Neuronal stem cell (in vitro differentiated cells): Measurements from ENCODE around the gene SPNS2. TPM values are rescaled to one million over a fixed set of nuclear protein-coding genes. Genes with fewer than 3 reads are reported as not detected.
A peak's percentile ranks its signal among the peaks of the same experiment; 100 is the strongest.

Source experiments
- DNase-seq: peaks from one replicate; pipeline ENCODE4 v3.0.0-alpha.2; 2013; ENCODE audit warnings: low spot score
- H2AFZ ChIP-seq: one replicate; pipeline ENCODE4 v1.6.1; 2013; ENCODE audit warnings: mild to moderate bottlenecking, low read length, inconsistent platforms
- H2AK5ac ChIP-seq: 2 replicates; pipeline ENCODE4 v1.6.1; 2013; ENCODE audit warnings: low read depth, mild to moderate bottlenecking, inconsistent platforms, low read length, moderate library complexity, mixed read lengths
- H2BK120ac ChIP-seq: 2 replicates; pipeline ENCODE4 v1.6.1; 2013; ENCODE audit warnings: low read depth, mild to moderate bottlenecking, inconsistent platforms, low read length, moderate library complexity, mixed read lengths
- H2BK12ac ChIP-seq: one replicate; pipeline ENCODE4 v1.6.1; 2013; ENCODE audit warnings: low read length, inconsistent platforms
- H2BK15ac ChIP-seq: 2 replicates; pipeline ENCODE4 v1.6.1; 2013; ENCODE audit warnings: mild to moderate bottlenecking, low read length, inconsistent platforms, mixed read lengths
- H2BK5ac ChIP-seq: one replicate; pipeline ENCODE4 v1.6.1; 2013; ENCODE audit warnings: inconsistent platforms, mild to moderate bottlenecking, low read length, moderate library complexity
- H3K14ac ChIP-seq: one replicate; pipeline ENCODE4 v1.6.1; 2013; ENCODE audit warnings: low read length, inconsistent platforms
- H3K18ac ChIP-seq: 2 replicates; pipeline ENCODE4 v1.6.1; 2013; ENCODE audit warnings: low read length, inconsistent platforms
- H3K23ac ChIP-seq: 2 replicates; pipeline ENCODE4 v1.6.1; 2013; ENCODE audit warnings: low read depth, mild to moderate bottlenecking, mixed read lengths, low read length, inconsistent platforms; ENCODE audit not compliant: poor library complexity
- H3K27ac ChIP-seq: replicated peaks from 3 replicates; pipeline ENCODE4 v1.5.1; 2013; ENCODE audit warnings: low read length, inconsistent platforms
- H3K27me3 ChIP-seq, 3 experiments: 2 replicates each; pipeline ENCODE4 v1.6.1; 2013; ENCODE audit warnings: low read length in 3 of 3, mild to moderate bottlenecking in 2 of 3, inconsistent platforms in 1 of 3, low read depth in 1 of 3, mixed read lengths in 1 of 3, moderate library complexity in 1 of 3; ENCODE audit not compliant: control insufficient read depth in 3 of 3, insufficient read depth in 3 of 3
- H3K36me3 ChIP-seq, 2 donors: replicated peaks in 1 of 2; 2 replicates each; pipeline ENCODE4 v1.6.1; 2013; ENCODE audit warnings: low read length in 2 of 2; ENCODE audit not compliant: control insufficient read depth in 2 of 2, insufficient read depth in 2 of 2
- H3K4ac ChIP-seq: 2 replicates; pipeline ENCODE4 v1.6.1; 2013; ENCODE audit warnings: inconsistent platforms, mild to moderate bottlenecking, low read length, moderate library complexity
- H3K4me1 ChIP-seq, 2 donors: 1 replicate in 1 of 2; 2 replicates in 1 of 2; pipeline ENCODE4 v1.6.1; 2013; ENCODE audit warnings: low read length in 2 of 2, low read depth in 1 of 2; ENCODE audit not compliant: control insufficient read depth in 2 of 2, insufficient read depth in 1 of 2
- H3K4me2 ChIP-seq: one replicate; pipeline ENCODE4 v1.6.1; 2013; ENCODE audit warnings: mild to moderate bottlenecking, low read length, inconsistent platforms; ENCODE audit not compliant: insufficient read depth, poor library complexity, severe bottlenecking
- H3K4me3 ChIP-seq, 2 donors: 2 replicates each; pipeline ENCODE4 v1.5.1; 2013; ENCODE audit warnings: low read length in 2 of 2, mild to moderate bottlenecking in 2 of 2, inconsistent platforms in 1 of 2, moderate library complexity in 1 of 2
- H3K79me1 ChIP-seq: one replicate; pipeline ENCODE4 v1.6.1; 2013; ENCODE audit warnings: low read depth, mild to moderate bottlenecking, inconsistent platforms, low read length, moderate library complexity
- H3K9ac ChIP-seq: one replicate; pipeline ENCODE4 v1.6.1; 2013; ENCODE audit warnings: mild to moderate bottlenecking, low read depth, low read length, inconsistent platforms; ENCODE audit not compliant: poor library complexity
- H3K9me3 ChIP-seq, 2 donors: replicated peaks in 1 of 2; 2 replicates each; pipeline versions ENCODE3 to v1.6.1; 2013; ENCODE audit warnings: low read length in 2 of 2, mild to moderate bottlenecking in 2 of 2, inconsistent platforms in 1 of 2, low read depth in 1 of 2, mixed read lengths in 1 of 2, moderate library complexity in 1 of 2; ENCODE audit not compliant: control insufficient read depth in 2 of 2, insufficient read depth in 1 of 2
- H4K8ac ChIP-seq: one replicate; pipeline ENCODE4 v1.6.1; 2013; ENCODE audit warnings: low read depth, mild to moderate bottlenecking, inconsistent platforms, low read length, moderate library complexity
- H4K91ac ChIP-seq: one replicate; pipeline ENCODE4 v1.6.1; 2013; ENCODE audit warnings: low read length, low read depth, mild to moderate bottlenecking, inconsistent platforms; ENCODE audit not compliant: poor library complexity
- WGBS, 2 donors: extraction: QIAGEN DNeasy Blood & Tissue Kit; methylation state at CpG; one replicate each; pipeline ENCODE4 v1.1.7; 2013; ENCODE audit warnings: missing lambda C conversion rate in 2 of 2, mixed read lengths in 1 of 2; ENCODE audit not compliant: insufficient read length in 2 of 2, insufficient replicate concordance in 1 of 2; ENCODE audit errors: extremely low coverage in 2 of 2; 5-methylcytosine and 5-hydroxymethylcytosine counted together
- polyA plus RNA-seq, 2 experiments: library from polyadenylated mRNA; stranded (reverse); fragments of 200-250 nt; gene quantifications; one replicate each; pipeline ENCODE4 v1.2.3, GENCODE V29; 2013

The SPNS2 gene
- polyA plus RNA-seq (2013, experiment 1 of 2), result 0.54 TPM
- 0.58 TPM for polyA plus RNA-seq (2013, experiment 2 of 2)

DNA sequence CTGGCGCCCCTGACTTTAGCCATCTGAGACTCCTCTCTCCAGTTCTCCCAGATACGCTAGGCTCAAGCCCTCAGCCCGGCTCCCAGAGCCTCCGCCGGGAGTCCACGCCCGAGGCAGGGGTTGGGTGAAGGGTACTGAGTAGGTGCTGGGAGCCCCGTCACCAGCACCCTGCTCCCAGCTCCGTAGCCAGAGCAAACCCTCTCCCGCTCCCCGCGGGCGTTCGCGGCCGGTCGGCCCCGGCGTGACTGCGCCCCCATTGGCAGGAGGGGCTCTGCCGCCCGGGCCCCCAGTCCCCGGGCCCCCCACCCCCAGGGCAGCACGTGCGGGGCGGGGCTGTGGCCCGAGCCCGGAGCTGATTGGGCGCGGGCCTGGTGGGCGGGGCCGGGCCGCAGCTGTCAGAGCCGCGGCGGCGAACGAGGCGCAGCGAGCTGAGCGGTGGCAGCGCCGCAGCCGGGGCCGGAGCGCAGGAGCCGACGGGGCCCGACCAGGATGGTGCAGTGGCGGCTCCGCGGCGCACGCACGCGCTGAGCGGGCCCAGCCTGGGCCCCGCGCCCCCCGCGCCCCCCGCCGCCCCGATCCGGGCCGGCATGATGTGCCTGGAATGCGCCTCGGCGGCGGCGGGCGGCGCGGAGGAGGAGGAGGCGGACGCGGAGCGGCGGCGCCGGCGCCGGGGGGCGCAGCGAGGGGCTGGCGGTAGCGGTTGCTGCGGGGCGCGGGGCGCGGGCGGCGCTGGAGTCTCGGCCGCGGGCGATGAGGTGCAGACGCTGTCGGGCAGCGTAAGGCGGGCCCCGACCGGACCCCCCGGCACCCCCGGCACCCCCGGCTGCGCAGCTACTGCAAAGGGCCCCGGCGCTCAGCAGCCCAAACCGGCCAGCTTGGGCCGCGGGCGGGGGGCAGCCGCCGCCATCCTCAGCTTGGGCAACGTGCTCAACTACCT lies at the start of gene SPNS2:
Gene SPNS2, plus strand, starts transcription at position 421 of the 937 bp plus-strand sequence. Its CDS starts 167 bp downstream, at position 588.
- Histone ChIP-seq H2BK15ac (peak within 1 kb of the TSS; percentile 38), H3K9me3 (no peaks in the 10 kb centered on the region), H3K27me3 (peaks cover 11 to 65% (median 45%) of the 10 kb centered on the region in 3 experiments), H3K79me1 (no peaks in the 10 kb centered on the region), H4K8ac (no peak within 1 kb of the TSS), H3K36me3 (no peaks in the 10 kb centered on the region), H3K23ac (peak within 1 kb of the TSS; percentile 37), H2BK12ac (peak within 1 kb of the TSS; percentile 53), H3K9ac (peak within 1 kb of the TSS; percentile 86), H3K4me1 (peaks cover 2 to 18% of the 10 kb centered on the region in 2 donors), H3K4me3 (peak within 1 kb of the TSS; percentile 9 to 68), H3K4me2 (peak within 1 kb of the TSS; percentile 69), H3K4ac (no peak within 1 kb of the TSS), H4K91ac (no peak within 1 kb of the TSS), H3K18ac (peak within 1 kb of the TSS; percentile 80), H2BK120ac (no peak within 1 kb of the TSS), H2BK5ac (no peak within 1 kb of the TSS), H3K27ac (no peak within 1 kb of the TSS), H2AK5ac (peak within 1 kb of the TSS; percentile 68), H2AFZ (peak within 1 kb of the TSS; percentile 53), H3K14ac (no peak within 1 kb of the TSS)
- WGBS, 2 donors, result no CpG with 5 or more reads among the region's 117 CpGs
- DNase-seq, result peak; percentile 64

- H3K18ac ChIP-seq, result no peak overlapping the region
- DNase-seq, result no peak
- no CpG with 5 or more reads among the region's 11 CpGs for WGBS, 2 donors
Observed at GRCh38 chr17:4449736-4450135, 48.9 kb upstream of the SPNS2 start.

DNA sequence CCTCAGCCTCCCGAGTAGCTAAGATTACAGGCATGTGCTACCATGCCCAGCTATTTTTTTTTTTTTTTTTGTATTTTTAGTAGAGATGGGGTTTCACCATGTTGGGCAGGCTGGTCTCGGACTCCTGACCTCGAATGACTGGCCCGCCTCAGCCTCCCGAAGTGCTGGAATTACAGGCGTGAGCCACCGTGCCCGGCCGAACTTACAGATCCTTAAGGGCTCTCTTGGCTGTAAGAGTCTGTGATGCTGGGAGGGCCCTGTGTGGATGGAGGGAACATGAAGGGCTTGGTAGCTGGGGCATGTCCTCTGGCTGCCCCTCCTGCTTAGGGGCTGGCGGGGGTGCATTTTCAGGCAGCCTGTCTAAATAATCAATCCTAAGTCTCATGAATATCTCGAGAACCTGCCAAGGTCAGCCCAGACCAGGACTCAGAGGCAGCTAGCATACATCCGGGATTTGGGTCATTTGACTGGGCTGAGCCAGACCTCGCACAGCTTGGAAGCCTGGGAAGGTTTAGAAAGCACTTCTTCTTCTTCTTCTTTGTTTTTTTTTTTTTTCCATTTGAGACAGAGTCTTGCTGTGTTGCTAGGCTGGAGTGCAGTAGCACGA lies 47.9 kb upstream of the SPNS2 start:
- no peaks in the 10 kb centered on the region for H3K79me1 ChIP-seq
- no peaks in the 10 kb centered on the region for H3K36me3 ChIP-seq
- no peak overlapping the region for H2BK120ac ChIP-seq
- no peak overlapping the region for H2BK15ac ChIP-seq
- H3K27me3 ChIP-seq, result peaks cover 0 to 18% (median 0%) of the 10 kb centered on the region in 3 experiments
- H3K4ac ChIP-seq, result no peak overlapping the region
- H2BK5ac ChIP-seq, result no peak overlapping the region
- no peak overlapping the region for H4K91ac ChIP-seq
- H3K27ac ChIP-seq, result no peak overlapping the region
- H3K14ac ChIP-seq, result no peak overlapping the region
- no peak overlapping the region for H3K18ac ChIP-seq
- no peaks in the 10 kb centered on the region for H3K9me3 ChIP-seq
- no peak overlapping the region for H2BK12ac ChIP-seq
- H2AK5ac ChIP-seq, result no peak overlapping the region
- H3K4me3 ChIP-seq, result no peak overlapping the region
- no peak overlapping the region for H3K4me2 ChIP-seq
- H2AFZ ChIP-seq, result no peak overlapping the region
- peak overlapping the region; percentile 31 for H4K8ac ChIP-seq
- DNase-seq, result no peak
- no peak overlapping the region for H3K23ac ChIP-seq
- H3K9ac ChIP-seq, result no peak overlapping the region
- no peaks in the 10 kb centered on the region for H3K4me1 ChIP-seq
- no CpG with 5 or more reads among the region's 14 CpGs for WGBS, 2 donors

More at GRCh38 chr17:4449736-4450135, 48.9 kb upstream of the SPNS2 start:
- no peak overlapping the region for H3K4ac ChIP-seq
- H2BK12ac ChIP-seq, result no peak overlapping the region
- H3K4me3 ChIP-seq, result no peak overlapping the region
- peak overlapping the region; percentile 45 for H2AK5ac ChIP-seq
- no peak overlapping the region for H3K27ac ChIP-seq
- no peak overlapping the region for H3K9ac ChIP-seq
- no peak overlapping the region for H4K8ac ChIP-seq
- no peak overlapping the region for H2AFZ ChIP-seq
- H3K27me3 ChIP-seq, result peaks cover 0 to 22% (median 0%) of the 10 kb centered on the region in 3 experiments
- no peak overlapping the region for H4K91ac ChIP-seq
- no peaks in the 10 kb centered on the region for H3K9me3 ChIP-seq
- H2BK5ac ChIP-seq, result no peak overlapping the region
- no peaks in the 10 kb centered on the region for H3K79me1 ChIP-seq
- H3K14ac ChIP-seq, result no peak overlapping the region
- no peaks in the 10 kb centered on the region for H3K36me3 ChIP-seq
- H3K4me2 ChIP-seq, result no peak overlapping the region
- no peak overlapping the region for H2BK15ac ChIP-seq
- no peaks in the 10 kb centered on the region for H3K4me1 ChIP-seq
- peak overlapping the region; percentile 49 for H3K23ac ChIP-seq
- no peak overlapping the region for H2BK120ac ChIP-seq
